ENCODE data around the gene SH3RF1.

Gene SH3RF1

GRCh38 chr4:169102026-169102425 lies 168.7 kb downstream of the SH3RF1 start:
- DNase-seq (ENCODE audit: low spot score), result no peak

DNA sequence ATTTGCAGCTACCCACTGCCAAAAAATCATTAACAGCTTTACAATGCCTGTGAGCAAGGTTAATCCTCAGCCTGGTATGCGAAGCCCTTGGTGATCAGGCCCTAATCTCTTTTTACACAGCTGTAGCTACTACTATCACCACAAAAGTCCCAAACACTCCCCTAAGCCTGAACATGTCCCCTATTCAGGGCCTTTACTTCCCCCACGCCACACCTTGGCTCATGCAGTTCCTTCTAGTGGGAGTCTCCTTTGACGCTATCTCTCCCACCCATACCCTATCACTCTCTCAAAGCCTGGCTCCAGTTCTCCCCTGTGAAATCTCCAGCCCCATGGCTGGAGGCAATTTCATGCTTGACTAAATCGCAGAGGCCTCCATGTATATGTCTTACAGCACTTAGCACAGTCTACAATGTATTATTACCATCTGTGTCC lies 170.1 kb downstream of the SH3RF1 start:
- no peak for DNase-seq (ENCODE audit: low spot score)

- no peak for DNase-seq (ENCODE audit: low spot score)
Measured at GRCh38 chr4:169099771-169100180, 171.0 kb downstream of the SH3RF1 start.

DNA sequence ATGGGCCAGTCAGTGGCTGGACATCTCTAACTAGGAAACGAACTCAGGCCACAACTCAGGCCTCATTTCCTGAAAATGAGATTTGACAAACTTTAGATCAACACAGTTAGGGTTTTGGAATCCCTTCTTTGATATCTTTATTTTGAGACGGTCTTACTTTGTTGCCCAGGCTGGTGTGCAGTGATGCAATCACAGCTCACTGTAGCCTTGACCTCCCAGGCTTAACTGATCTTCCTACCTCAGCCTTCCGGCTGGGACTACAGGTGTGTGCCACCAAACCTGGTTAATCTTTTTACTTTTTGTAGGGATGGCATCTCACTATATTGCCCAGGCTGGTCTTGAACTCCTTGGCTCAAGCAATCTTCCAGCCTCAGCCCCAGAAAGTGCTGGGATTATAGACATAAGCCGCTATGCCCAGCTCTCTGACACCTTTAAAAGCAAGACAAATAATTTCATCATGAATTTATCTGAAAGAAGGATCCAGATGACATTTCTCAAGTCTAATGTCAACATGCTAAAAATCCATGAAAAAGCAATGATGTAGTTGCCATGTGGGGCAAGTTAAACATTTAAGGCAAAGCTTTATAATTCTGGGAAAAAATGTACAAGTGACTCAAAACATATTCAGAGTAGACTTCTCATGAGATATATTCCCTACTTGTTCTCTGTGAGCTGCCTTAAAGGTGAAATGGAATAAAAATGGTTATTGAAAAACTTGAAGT lies 171.6 kb downstream of the SH3RF1 start:
- DNase-seq (ENCODE audit: low spot score), result no peak

GRCh38 chr4:169098532-169098931 lies 172.2 kb downstream of the SH3RF1 start:
- DNase-seq (ENCODE audit: low spot score), result no peak

GRCh38 chr4:169098054-169098497 lies 172.7 kb downstream of the SH3RF1 start:
- no peak for DNase-seq (ENCODE audit: low spot score)

- no peak for DNase-seq (ENCODE audit: low spot score)
Measured at GRCh38 chr4:169096221-169096620, 174.5 kb downstream of the SH3RF1 start.

- no peak for DNase-seq (ENCODE audit: low spot score)
Measured at GRCh38 chr4:169094656-169095231, 176.0 kb downstream of the SH3RF1 start.

- DNase-seq (ENCODE audit: low spot score), result no peak
Measured at GRCh38 chr4:169092889-169093522, 177.8 kb downstream of the SH3RF1 start.

GRCh38 chr4:169090484-169091215 lies 180.1 kb downstream of the SH3RF1 start:
- DNase-seq (ENCODE audit: low spot score), result no peak

DNA sequence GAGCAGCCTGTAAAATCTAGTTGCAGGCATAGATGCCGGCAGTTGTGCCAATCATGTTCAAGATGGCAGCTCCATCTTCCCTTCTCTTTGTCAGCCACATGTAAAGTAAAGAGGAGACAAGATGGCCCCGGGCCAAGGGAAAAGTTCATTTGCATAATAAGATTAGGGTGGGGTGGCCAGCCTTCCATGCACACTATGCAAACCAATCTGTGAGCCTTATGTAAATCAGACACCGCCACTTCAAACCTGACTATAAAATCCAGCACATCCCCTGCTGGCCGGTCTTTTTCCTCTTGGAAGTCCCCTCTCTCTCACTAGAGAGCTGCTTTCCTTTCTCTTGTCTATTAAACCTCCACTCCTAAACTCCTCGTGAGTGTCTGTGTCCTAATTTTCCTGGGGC lies 181.8 kb downstream of the SH3RF1 start:
- no peak for DNase-seq (ENCODE audit: low spot score)

GRCh38 chr4:169084954-169085353 lies 185.8 kb downstream of the SH3RF1 start:
- DNase-seq (ENCODE audit: low spot score), result no peak

DNA sequence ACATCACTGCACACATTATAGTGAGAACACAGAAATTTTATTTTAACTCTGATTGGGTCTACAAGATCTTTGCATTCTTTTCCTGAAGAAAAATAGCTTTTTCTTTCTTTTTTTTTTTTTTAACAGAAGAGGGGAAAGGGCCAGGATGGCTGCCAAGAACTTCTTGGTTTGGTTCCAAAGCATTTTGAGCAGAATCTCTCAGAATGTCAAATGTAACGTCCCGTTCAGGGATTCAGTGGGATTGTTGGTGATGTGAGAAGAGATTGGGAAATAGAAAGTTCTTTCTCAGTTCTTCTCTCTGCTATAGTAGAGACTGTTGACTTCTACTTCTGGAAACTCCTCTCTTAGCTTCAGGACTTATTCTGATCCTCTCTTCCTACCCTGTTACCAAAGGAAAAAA lies 189.8 kb downstream of the SH3RF1 start:
- DNase-seq (ENCODE audit: low spot score), result no peak

DNA sequence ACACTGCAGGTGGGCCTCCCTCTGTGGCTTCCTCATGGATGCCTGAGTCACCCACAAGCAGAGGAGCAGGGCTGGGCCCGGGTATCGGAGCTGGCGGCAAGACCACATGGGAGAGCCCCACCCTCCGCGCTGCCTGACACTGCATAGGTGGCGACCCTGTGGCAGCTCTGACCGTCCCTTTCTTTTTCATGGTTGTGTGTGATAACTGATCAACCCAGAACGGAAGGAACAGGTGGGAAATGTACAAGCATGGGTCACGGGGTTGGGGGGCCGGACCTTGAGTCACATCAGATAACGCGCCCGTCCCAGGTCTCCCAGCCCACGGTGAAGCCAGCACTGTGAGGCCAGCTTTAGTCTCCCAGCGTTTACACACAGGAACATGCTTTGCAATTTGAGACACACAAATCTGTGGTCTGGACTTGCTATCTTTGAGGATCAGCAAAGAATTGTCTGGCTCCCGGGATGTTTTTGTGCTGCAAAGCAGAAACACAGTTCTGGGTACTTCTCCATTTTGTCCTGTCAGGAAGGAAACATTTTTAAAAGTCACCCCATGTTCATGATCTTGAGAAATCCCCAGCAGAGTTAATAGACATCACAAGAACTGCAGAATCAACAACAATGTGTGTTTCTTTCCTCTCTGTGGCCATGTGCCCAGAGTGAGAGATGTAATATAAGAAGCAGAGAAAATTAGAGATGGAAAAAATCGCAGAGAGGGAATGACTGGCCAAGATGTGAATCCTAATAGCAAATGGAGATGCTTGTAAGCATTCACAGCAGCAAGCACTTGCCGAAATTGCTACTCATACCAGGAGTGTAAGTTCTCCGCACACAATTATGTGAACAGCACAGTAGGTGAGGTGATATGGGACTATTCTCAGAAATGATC lies 190.6 kb downstream of the SH3RF1 start:
- no peak for DNase-seq (ENCODE audit: low spot score)

DNA sequence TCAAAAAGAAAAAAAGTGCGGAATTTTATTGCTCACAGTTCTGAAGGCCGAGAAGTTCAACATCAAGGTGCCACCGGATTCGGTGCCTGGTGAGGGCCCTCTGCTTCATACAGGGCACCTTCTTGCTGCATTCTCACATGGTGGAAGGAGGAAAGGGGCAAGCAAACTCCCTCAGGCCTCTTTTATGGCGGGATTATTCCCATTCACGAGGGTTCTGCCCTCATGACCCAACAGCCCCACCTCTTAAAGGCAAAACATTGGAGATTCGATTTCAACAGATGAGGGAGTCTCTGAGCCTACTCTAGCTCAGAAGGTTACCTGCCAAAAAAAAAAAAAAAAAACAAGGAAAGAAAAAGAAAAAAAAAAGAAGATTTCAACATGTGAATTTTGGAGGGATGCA lies 196.6 kb downstream of the SH3RF1 start:
- DNase-seq (ENCODE audit: low spot score), result no peak

- DNase-seq (ENCODE audit: low spot score), result no peak
Measured at GRCh38 chr4:169071747-169072146, 199.0 kb downstream of the SH3RF1 start.

DNA sequence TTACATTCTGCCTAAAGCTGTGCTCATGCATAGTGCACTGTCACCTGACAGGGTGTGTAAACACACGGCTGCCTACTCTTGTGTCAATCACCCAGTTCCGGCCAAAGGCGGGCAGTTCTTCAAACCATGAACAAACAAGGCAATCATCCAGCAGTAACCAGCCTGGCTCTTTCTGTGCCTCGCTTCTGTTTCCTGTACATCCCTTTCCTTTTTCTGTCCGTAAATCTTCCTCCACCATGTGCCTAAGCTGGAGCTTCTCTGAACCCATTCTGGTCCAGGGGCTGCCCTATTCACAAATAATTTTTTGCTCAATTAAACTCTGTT lies 199.9 kb downstream of the SH3RF1 start:
- no peak for DNase-seq (ENCODE audit: low spot score)

- no peak for DNase-seq (ENCODE audit: low spot score)
Measured at GRCh38 chr4:169070071-169070894, 200.5 kb downstream of the SH3RF1 start.

DNA sequence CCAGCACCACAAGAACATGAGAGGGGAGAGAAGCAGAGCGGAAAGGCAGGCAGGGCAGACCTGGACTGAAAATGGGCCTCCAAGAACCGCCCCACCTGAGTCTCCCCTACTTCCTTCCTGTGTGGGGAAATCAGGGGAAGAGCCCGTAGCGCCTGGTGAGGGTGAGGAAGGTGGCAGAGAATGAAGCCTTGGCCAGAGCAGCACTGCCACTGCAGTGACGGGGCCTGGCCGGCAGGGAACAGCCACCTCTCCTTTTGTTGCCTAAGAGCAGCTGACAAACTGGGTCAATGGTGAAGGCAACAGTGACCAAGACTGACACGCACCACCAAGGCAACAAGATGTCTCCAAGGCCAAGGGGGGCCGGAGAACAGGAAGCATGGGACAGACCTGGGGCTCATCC lies 202.3 kb downstream of the SH3RF1 start:
- no peak for DNase-seq (ENCODE audit: low spot score)

DNA sequence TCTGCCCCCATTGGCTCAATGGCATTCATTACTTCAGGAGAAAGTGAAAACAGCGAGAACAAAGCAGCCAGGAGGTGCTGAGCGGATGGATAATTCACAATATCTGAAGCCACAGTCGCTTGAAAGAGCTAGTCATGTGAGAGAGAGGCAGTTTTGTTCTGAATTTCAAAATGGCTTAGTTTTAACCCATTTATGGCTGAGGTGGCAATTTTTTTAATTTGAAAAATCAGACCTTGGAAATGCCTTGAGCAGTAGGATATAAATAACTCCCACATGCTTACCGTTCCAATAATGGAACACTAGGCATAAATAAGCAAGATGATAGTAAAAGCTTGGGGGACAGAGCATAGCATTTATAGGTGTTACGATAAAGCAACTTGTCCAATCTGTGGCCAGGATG lies 203.8 kb downstream of the SH3RF1 start:
- no peak for DNase-seq (ENCODE audit: low spot score)

DNA sequence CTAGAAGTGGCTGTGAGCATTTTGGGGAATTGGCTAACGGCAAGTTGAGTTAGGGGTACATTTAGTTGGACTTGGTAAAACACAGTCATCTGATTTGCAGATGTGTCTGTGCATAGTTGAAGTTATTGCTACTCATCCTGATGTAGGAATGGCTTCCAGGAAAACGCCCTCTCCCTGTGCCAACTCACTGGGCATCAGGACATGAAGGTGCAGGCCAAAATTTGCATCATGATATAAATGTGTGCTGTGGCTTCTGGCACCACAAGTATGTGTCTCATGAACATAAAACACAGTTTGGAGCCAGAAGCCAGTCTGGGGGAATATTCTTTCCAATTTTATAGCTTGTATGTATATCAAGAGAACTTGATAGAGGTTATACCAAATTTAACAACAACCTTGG lies 206.5 kb downstream of the SH3RF1 start:
- DNase-seq (ENCODE audit: low spot score), result no peak

All from CD4-positive, alpha-beta T cell treated with Interleukin-2 at 100 ng/mL for 4 hours (primary cell).